DOHH2 (cell line): ENCODE results near the gene PDK3.

Source experiments
- CTCF ChIP-seq: fragments of 200-600 bp; sonication (generic); IDR thresholded peaks from one replicate; pipeline ENCODE4 v1.5.1; 2014; ENCODE audit warnings: antibody characterized with exemption, mild to moderate bottlenecking, low read depth, low read length; ENCODE audit not compliant: poor library complexity, severe bottlenecking
- EZH2phosphoT487 ChIP-seq: fragments of 200-600 bp; sonication (generic); IDR thresholded peaks from 2 replicates; pipeline ENCODE4 v1.6.1; 2017; ENCODE audit warnings: borderline replicate concordance, mild to moderate bottlenecking, antibody characterized with exemption, low read length, moderate library complexity, mixed read lengths

- TF ChIP-seq CTCF (no peak), EZH2phosphoT487 (no peak)
These were observed 18.5 kb downstream of the PDK3 start for GRCh38 chrX:24483596-24483995.
